Stimulated activated naive B cell treated with anti-CD40 and anti-IgM and Interleukin-4, amounts not matched to agents 10 μg/mL and 1 μg/mL and 100 μg/mL, for 72 hours (primary cell): ENCODE measurements around the gene KCNF1.

Experiments used
- ATAC-seq, 2 donors: fragments of 150-1000 bp; cut with Tn5 transposase; replicated peaks; 2 replicates each; pipeline ENCODE4 v1.10.0; 2021; ENCODE audit warnings: moderate library complexity in 1 of 2
- DNase-seq: peaks from one replicate; pipeline ENCODE4 v3.0.0; 2021
- H3K27ac Mint-ChIP-seq: one replicate; pipeline ENCODE4 v1.8.0; 2022; ENCODE audit warnings: mild to moderate bottlenecking, mixed read lengths
- H3K27me3 Mint-ChIP-seq, 2 donors: one replicate each; pipeline ENCODE4 v1.8.0; 2022; ENCODE audit warnings: mixed read lengths in 2 of 2
- H3K36me3 Mint-ChIP-seq, 2 donors: one replicate each; pipeline ENCODE4 v1.8.0; 2022; ENCODE audit warnings: mixed read lengths in 2 of 2, mild to moderate bottlenecking in 1 of 2
- H3K4me1 Mint-ChIP-seq, 2 donors: one replicate each; pipeline ENCODE4 v1.8.0; 2022; ENCODE audit warnings: mixed read lengths in 2 of 2, mild to moderate bottlenecking in 1 of 2
- H3K4me3 Mint-ChIP-seq, 2 donors: one replicate each; pipeline ENCODE4 v1.8.0; 2022; ENCODE audit warnings: mild to moderate bottlenecking in 2 of 2, mixed read lengths in 2 of 2, moderate library complexity in 1 of 2
- H3K9me3 Mint-ChIP-seq, 2 donors: one replicate each; pipeline ENCODE4 v1.8.0; 2022; ENCODE audit warnings: mixed read lengths in 2 of 2, mild to moderate bottlenecking in 1 of 2

KCNF1 gene

DNA sequence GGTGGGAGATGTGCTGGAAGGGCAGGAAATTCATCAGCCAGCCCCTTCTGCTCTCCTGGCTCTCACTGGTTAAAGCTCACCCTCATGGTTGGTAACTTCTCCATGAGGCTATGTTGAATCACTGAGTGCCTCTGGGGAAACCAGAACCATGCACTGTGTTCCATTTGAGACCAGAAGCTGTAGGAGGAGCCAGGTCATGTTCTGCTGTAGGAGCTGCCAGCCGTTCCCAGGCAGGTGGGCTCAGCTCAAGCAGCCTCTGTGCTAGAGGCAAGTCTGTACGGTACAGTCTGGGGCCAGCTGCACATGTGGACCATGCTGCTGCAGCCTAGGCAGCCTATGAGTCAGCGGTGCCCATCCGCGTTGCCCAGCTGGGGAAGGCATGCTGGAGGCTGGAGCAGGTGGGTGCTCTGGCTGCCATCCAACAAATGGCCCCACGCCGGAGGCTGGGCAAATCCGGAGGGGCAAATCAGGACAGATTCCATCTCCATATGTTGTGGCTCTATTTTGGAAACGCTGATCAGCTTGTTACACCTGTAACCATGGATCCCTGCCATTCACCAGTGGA is 22.0 kb upstream of the KCNF1 start:
- no peak overlapping the region for H3K4me3 Mint-ChIP-seq
- peaks cover 0 to 2% of the 10 kb centered on the region in 2 donors for H3K9me3 Mint-ChIP-seq
- no peak overlapping the region for H3K27ac Mint-ChIP-seq
- DNase-seq (no peak), ATAC-seq (no peak)
- no peaks in the 10 kb centered on the region for H3K4me1 Mint-ChIP-seq
- peaks cover 25 to 26% of the 10 kb centered on the region in 2 donors for H3K27me3 Mint-ChIP-seq
- no peaks in the 10 kb centered on the region for H3K36me3 Mint-ChIP-seq

DNA sequence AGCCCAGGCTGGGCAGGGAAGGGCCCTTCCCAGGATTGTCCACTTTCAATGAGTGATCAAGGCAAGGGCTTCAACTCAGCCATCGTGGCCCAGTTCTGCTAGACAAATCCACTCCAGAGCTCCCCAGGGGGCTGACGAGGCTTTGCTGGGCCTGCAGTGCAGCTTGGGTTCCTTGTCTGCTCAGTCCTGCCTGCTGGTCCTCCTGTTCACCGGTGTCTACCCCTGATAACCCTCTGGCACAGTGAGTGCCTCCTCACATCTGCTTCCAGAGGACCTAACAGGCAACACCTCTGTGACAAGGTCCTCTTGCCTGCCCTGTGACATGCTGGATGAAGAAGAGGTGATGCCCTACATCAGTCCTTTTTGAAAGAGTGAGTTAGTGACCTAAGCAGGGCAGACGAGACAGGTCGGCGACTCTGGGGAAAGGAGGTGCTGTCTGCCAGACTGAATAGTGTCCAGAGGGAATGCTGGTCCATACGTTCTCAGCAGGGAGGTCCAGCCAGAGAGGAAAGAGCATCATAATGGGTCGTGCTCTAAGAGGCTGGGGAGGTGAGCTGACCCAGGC is 20.9 kb upstream of the KCNF1 start:
- no peaks in the 10 kb centered on the region for H3K36me3 Mint-ChIP-seq
- H3K4me3 Mint-ChIP-seq, result no peak overlapping the region
- ATAC-seq (no peak), DNase-seq (no peak)
- no peak overlapping the region for H3K27ac Mint-ChIP-seq
- peaks cover 0 to 2% of the 10 kb centered on the region in 2 donors for H3K9me3 Mint-ChIP-seq
- no peaks in the 10 kb centered on the region for H3K4me1 Mint-ChIP-seq
- peaks cover 29 to 31% of the 10 kb centered on the region in 2 donors for H3K27me3 Mint-ChIP-seq

DNA sequence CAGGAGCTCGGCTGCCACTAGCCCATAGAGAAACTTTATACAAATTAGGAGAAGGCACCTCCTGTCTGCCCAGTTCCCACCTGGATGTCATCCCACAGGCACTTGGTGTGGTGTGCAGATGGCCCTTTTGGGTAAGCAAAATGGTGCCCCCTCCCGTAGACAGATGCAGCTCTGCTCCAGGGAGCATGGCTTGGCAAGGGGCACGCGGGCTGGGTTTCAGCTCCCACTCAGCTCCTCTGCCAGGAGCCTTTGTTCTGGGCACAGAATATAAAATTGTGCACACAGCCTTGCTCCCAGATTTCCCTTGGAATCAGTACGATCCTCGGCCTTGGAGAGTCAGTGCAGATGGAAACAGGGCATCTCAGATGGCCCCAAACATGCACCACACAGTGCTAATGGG is 20.3 kb upstream of the KCNF1 start:
- no peaks in the 10 kb centered on the region for H3K36me3 Mint-ChIP-seq
- no peaks in the 10 kb centered on the region for H3K4me1 Mint-ChIP-seq
- H3K27me3 Mint-ChIP-seq, result peaks cover 31 to 37% of the 10 kb centered on the region in 2 donors
- ATAC-seq (no peak), DNase-seq (no peak)
- H3K4me3 Mint-ChIP-seq, result no peak overlapping the region
- H3K27ac Mint-ChIP-seq, result no peak overlapping the region
- H3K9me3 Mint-ChIP-seq, result peaks cover 0 to 2% of the 10 kb centered on the region in 2 donors

DNA sequence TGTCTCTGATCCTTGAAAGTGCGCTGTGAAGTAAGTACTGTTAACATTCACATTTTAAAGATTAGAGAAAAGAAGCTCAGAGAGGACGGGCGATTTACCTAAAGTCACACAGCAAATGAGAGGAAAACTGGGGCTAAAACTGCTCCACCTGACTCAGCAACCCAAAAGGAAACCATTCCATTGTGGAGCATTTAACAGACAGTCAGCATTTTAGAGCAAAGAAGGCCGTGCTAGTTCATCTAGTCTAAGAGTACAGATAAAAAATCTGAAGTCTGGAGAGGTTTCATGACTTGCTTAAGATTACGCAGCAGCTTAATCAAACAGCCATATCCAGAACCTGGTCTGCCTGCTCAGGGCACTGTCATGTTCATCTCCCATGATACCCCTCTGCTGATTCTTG is 19.9 kb upstream of the KCNF1 start:
- ATAC-seq (no peak), DNase-seq (no peak)
- Mint-ChIP-seq H3K9me3 (peaks cover 0 to 2% of the 10 kb centered on the region in 2 donors), H3K27me3 (peaks cover 28 to 39% of the 10 kb centered on the region in 2 donors), H3K4me1 (no peaks in the 10 kb centered on the region), H3K27ac (no peak overlapping the region), H3K36me3 (no peaks in the 10 kb centered on the region), H3K4me3 (no peak overlapping the region)

DNA sequence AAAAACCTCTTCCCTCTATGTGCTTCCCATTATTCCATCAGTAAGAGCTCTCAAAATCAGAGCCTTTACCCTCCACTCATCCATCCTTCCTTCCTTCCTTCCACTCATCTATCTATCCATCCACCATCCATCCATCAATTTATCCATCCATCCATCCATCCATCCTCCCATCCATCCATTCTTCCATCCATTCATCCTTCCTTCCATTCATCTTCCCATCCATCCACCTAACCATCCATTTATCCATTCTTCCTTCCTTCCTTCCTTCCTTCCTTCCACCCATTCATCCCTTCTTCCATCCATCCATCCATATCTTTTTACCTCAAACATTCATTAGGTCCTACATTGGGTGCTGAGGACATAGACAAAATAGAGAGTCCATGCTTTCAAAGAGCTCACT is 19.4 kb upstream of the KCNF1 start:
- H3K9me3 Mint-ChIP-seq, result peaks cover 0 to 2% of the 10 kb centered on the region in 2 donors

DNA sequence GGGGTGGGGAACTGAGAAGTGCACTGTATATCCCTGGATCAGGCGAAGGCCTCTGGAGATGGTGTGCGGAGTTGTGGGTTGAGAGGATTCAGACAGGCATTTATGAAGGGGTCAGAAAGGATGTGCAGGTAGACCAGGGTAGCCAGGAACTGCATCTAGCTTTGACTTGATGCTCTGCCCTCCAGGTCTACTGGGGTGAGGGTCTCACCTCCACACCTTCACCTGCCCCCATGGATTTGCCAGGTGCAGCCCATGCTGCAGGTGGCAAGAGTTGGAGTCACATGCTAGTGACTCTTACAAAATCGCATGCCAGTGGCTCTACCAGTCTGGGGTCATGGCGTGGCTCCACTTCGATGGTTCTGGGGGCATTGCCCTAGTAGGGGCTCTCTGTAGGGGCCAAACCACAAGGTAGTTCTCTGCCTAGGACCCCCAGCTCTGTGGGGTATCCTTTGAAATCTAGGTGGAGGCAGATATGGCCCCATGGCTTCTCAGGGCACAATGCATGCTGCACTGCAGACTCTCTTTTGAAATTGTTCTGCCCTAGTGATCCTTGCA is 18.9 kb upstream of the KCNF1 start:
- Mint-ChIP-seq H3K9me3 (peaks cover 0 to 2% of the 10 kb centered on the region in 2 donors), H3K27me3 (peaks cover 28 to 42% of the 10 kb centered on the region in 2 donors), H3K4me1 (no peaks in the 10 kb centered on the region), H3K27ac (no peak overlapping the region), H3K36me3 (no peaks in the 10 kb centered on the region), H3K4me3 (no peak overlapping the region)
- DNase-seq (no peak), ATAC-seq (no peak)

More for the DNA sequence above, 19.4 kb upstream of the KCNF1 start:
- Mint-ChIP-seq H3K27ac (no peak overlapping the region), H3K27me3 (peaks cover 28 to 42% of the 10 kb centered on the region in 2 donors), H3K36me3 (no peaks in the 10 kb centered on the region), H3K4me1 (no peaks in the 10 kb centered on the region), H3K4me3 (no peak overlapping the region)
- no peak for DNase-seq
- no peak for ATAC-seq

DNA sequence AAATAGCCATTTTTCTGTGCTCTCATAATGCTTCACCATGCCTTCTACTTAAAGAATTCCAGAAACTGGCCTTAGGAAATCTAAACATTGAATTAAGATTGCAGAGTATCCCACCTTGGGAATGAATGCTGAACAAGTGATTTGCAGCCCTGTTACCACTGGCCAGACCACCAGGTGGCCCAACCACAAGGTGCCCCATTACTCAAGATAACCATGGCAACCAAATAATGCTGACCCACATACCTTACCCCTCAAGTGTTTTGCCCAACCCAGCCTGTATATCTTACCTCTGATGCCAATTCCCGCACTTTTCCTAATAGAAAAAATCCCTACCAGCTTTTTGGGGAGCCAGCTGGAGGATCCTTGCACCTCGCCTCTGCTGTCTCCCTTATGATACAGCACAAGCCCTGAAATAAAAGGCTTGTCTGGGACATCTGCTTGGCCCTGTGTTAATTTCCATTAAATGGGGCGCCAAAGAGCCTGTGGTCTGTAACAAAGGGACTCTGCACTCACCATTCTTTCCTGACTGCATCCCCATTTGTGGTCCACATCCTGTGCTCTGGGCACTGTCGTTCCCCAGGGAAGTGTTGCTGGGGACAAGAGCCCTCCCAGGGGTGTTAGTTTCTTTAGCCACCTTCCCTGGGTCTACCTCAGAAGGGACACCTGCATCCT is 17.3 kb upstream of the KCNF1 start:
- Mint-ChIP-seq H3K9me3 (no peaks in the 10 kb centered on the region), H3K4me3 (no peak overlapping the region), H3K27ac (no peak overlapping the region), H3K36me3 (no peaks in the 10 kb centered on the region), H3K4me1 (no peaks in the 10 kb centered on the region), H3K27me3 (peaks cover 28 to 48% of the 10 kb centered on the region in 2 donors)
- DNase-seq, result no peak
- ATAC-seq, result no peak

DNA sequence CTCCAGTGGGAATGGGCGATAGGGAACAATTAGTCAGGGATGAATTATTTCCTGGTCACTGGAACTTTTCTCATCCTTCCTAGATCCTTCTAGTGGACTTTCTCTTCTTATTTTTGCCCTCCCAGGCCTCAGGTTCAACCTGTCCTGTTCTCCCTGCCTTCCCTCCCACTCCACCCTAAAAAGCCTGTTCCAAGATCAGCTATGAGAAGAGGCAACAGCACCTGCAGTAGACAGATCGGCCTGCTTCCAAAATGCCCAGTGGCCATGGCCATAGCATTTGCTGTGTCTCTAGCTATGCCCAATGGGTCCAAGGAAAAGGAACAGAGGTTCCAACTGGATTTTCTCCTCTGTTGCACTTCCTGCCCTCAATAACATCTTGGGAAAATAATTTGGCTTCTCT is 16.5 kb upstream of the KCNF1 start:
- H3K27me3 Mint-ChIP-seq, result peaks cover 29 to 48% of the 10 kb centered on the region in 2 donors
- H3K4me3 Mint-ChIP-seq, result no peak overlapping the region
- no peaks in the 10 kb centered on the region for H3K4me1 Mint-ChIP-seq
- no peak overlapping the region for H3K27ac Mint-ChIP-seq
- no peaks in the 10 kb centered on the region for H3K36me3 Mint-ChIP-seq
- ATAC-seq (no peak), DNase-seq (no peak)
- H3K9me3 Mint-ChIP-seq, result no peaks in the 10 kb centered on the region

DNA sequence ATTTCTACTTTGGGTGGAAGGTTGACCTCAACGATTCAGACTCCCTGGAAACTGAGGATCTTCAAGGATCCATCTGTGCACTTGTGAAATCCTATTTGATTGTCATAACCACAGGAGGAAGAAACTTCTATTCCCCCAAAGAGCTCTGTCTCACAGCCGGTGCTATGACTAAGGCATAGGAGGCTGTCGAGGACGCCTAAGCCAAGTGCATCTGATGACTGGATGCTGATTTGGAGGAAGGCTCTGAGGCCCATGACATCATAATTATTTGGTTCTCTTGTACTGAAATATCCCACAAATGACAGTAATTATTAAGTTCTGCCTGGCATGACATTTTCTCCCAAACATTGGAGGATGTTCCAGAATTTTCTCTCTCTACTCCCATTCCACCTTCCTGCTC is 13.8 kb upstream of the KCNF1 start:
- no peak for DNase-seq
- Mint-ChIP-seq H3K27me3 (peaks cover 22 to 40% of the 10 kb centered on the region in 2 donors), H3K36me3 (no peaks in the 10 kb centered on the region), H3K27ac (no peak overlapping the region), H3K4me3 (no peak overlapping the region), H3K4me1 (no peaks in the 10 kb centered on the region), H3K9me3 (no peaks in the 10 kb centered on the region)
- ATAC-seq, result no peak

DNA sequence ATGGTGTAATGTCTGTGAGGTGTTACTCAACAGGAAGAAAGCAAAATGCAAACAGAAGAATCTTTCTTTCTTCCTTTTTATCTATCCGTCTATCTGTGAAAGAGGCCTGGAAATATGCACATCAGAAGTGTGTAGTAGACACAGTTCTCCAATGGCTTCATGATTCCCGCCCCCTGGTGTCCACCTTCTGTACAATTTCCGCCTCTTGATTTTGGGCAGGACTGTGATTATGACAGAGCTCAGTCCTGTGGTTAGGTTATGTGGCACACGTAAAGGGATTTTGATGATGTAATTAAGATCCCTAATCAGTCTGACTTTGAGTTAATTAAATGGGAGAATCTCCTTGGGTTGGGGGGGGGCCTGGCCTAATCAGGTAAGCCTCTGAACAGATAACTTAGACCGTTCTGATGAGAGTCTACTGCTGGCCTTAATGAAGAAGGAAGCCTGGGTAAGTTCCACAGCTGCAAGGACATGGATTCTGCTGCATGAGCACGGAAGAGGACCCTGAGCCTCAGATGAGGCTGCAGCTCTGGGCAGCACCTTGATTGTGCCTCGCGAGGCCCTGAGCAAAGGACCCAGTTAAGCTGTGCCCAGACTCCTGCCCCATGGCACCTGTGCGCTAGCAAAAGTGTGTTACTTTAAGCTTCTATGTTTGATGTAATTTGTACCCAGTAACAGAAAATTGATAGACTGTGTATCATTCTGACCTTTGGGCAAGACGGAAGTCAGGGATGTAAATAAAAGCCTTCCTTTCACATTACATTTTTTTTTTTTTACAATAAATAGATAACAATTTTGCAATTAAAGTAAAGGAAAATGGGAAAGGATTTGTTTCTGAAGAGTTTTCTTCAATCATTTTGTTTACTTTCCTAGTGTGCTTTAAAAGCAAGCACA is 11.3 kb upstream of the KCNF1 start:
- ATAC-seq (no peak), DNase-seq (no peak)
- H3K36me3 Mint-ChIP-seq, result no peaks in the 10 kb centered on the region
- H3K27ac Mint-ChIP-seq, result no peak overlapping the region
- peaks cover 0 to 4% of the 10 kb centered on the region in 2 donors for H3K9me3 Mint-ChIP-seq
- no peak overlapping the region for H3K4me3 Mint-ChIP-seq
- H3K4me1 Mint-ChIP-seq, result no peaks in the 10 kb centered on the region
- H3K27me3 Mint-ChIP-seq, result peaks cover 13 to 17% of the 10 kb centered on the region in 2 donors

DNA sequence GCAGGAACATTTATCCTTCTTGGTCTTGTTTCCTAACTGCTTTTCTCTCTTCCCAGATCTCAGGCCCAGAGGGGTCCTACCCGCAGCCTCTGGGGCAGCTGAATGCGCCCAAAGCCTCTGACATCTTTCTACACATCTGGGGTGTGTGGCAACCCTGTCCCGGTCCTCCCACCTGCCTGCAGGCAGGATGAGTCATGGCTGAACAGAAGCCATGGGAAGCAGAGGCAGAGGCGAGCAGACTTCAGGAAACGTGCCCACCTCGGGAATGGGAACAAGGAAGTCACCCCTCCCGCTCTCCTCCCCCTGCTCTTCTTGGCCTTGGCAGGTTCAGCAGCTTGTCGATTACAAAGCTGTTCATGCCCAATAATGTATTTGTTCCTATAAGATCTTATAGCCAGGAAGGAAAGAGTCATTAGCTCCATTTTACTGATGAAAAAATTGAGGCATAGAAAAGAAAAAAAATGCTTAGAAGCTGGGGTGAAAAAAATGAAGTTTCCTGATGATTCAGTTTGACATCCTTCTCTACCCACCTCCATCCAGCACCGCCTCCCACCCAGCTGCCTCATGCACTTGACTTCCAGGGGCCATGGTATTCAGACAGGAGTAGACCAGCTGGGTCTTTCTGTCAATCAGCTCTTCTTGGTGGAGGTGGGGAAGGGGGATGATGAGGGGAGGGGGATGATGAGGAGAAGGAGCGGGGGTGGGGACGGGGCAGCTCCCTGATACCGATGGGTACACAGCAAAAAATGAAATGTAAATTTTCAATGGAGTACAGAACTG is 10.4 kb upstream of the KCNF1 start:
- Mint-ChIP-seq H3K36me3 (no peaks in the 10 kb centered on the region), H3K4me3 (no peak overlapping the region), H3K27me3 (peaks cover 9 to 11% of the 10 kb centered on the region in 2 donors), H3K27ac (no peak overlapping the region), H3K9me3 (peaks cover 0 to 4% of the 10 kb centered on the region in 2 donors), H3K4me1 (no peaks in the 10 kb centered on the region)
- no peak for ATAC-seq
- DNase-seq, result no peak

DNA sequence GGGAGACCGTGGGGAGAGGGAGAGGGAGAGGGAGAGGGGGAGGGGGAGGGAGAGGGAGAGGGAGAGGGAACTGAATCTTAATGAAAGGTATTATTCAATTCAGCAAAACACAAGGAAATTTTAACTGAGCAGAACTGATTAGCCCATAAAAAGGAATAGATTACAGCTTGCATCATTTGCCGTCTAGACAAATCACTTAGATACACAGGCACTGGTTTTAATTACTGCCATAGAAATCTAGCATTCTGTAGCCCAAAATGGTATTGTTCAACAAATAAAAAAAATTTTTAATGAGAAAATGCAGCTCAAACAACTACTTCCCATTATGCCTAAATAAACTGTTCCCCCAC is 7.9 kb upstream of the KCNF1 start:
- Mint-ChIP-seq H3K9me3 (peaks cover 0 to 4% of the 10 kb centered on the region in 2 donors), H3K27ac (no peak overlapping the region), H3K4me3 (no peak overlapping the region), H3K27me3 (peaks cover under 1 to 8% of the 10 kb centered on the region in 2 donors), H3K4me1 (no peaks in the 10 kb centered on the region), H3K36me3 (no peaks in the 10 kb centered on the region)
- no peak for DNase-seq
- ATAC-seq, result no peak

DNA sequence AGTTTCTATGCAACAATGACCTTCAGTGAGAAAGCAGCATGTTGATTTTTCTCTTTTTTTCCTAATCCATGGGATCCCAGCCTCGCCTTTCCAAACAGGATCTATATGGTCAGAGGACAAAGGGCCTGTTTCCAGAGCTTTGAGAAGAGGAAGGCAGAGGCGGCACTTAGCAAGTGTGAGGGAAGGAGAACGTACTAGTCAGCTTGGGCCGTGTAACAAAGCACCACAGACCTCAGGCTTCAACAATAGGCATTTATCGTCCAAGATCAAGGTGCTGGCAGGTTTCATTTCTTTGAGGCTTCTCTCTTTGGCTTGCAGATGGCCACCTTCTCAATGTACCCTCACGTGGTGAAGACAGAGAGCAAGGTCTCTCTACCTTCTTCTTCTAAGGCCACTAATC is 7.3 kb upstream of the KCNF1 start:
- no peak overlapping the region for H3K27ac Mint-ChIP-seq
- H3K36me3 Mint-ChIP-seq, result no peaks in the 10 kb centered on the region
- ATAC-seq (no peak), DNase-seq (no peak)
- H3K4me3 Mint-ChIP-seq, result no peak overlapping the region
- peaks cover 0 to 4% of the 10 kb centered on the region in 2 donors for H3K9me3 Mint-ChIP-seq
- peaks cover 7 to 14% of the 10 kb centered on the region in 2 donors for H3K27me3 Mint-ChIP-seq
- H3K4me1 Mint-ChIP-seq, result no peaks in the 10 kb centered on the region
